ENCODE results near the gene SGCG. TPM values are rescaled to one million over a fixed set of nuclear protein-coding genes. Genes with fewer than 3 reads are reported as not detected.
A peak's percentile ranks its signal among the peaks of the same experiment; 100 is the strongest.
"Not testable (repeated sequence)": the region's sequence is repeated elsewhere in the genome, so short reads cannot be mapped to it uniquely, and the experiment has no call there.

The SGCG gene
- total and polyA plus RNA-seq, 12 donors, result 0.32 to 1.3 (median 0.47) TPM; not detected in 6

- Histone ChIP-seq H3K9me3 (replicated peaks in 1 of 3) (no peaks in the 10 kb centered on the region), H3K27me3 (no peaks in the 10 kb centered on the region), H3K4me1 (replicated peaks in 1 of 2) (no peaks in the 10 kb centered on the region), H3K36me3 (replicated peaks in 1 of 2) (no peaks in the 10 kb centered on the region), H3K27ac (peak overlapping the region in 1 of 5 donors; percentile 16), H3K4me3 (no peak overlapping the region)
- no peak for DNase-seq
- WGBS, 4 donors, result 66 to 72% (median 69%) methylated on average over 7 of the region's 7 CpGs
- intact Hi-C loops (cut with DNase I), result no loop called here
- TF ChIP-seq, protein P1, sequence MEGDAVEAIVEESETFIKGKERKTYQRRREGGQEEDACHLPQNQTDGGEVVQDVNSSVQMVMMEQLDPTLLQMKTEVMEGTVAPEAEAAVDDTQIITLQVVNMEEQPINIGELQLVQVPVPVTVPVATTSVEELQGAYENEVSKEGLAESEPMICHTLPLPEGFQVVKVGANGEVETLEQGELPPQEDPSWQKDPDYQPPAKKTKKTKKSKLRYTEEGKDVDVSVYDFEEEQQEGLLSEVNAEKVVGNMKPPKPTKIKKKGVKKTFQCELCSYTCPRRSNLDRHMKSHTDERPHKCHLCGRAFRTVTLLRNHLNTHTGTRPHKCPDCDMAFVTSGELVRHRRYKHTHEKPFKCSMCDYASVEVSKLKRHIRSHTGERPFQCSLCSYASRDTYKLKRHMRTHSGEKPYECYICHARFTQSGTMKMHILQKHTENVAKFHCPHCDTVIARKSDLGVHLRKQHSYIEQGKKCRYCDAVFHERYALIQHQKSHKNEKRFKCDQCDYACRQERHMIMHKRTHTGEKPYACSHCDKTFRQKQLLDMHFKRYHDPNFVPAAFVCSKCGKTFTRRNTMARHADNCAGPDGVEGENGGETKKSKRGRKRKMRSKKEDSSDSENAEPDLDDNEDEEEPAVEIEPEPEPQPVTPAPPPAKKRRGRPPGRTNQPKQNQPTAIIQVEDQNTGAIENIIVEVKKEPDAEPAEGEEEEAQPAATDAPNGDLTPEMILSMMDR (IDR thresholded peaks at IDR 0.05), result no peak
- no peak for TF ChIP-seq POLR2A (IDR thresholded peaks at IDR 0.05)
Observed at GRCh38 chr13:23288995-23289394, 108.2 kb downstream of the SGCG start.

GRCh38 chr13:23289917-23290357, 109.2 kb downstream of the SGCG start:
- Histone ChIP-seq H3K9me3 (replicated peaks in 1 of 3) (no peaks in the 10 kb centered on the region), H3K27ac (no peak overlapping the region), H3K27me3 (no peaks in the 10 kb centered on the region), H3K4me3 (no peak overlapping the region), H3K4me1 (replicated peaks in 1 of 2) (no peaks in the 10 kb centered on the region), H3K36me3 (replicated peaks in 1 of 2) (no peaks in the 10 kb centered on the region)
- intact Hi-C loops (cut with DNase I), result no loop called here
- 40 to 50% (median 45%) methylated on average over 5 of the region's 5 CpGs for WGBS, 4 donors
- TF ChIP-seq POLR2A (IDR thresholded peaks at IDR 0.05), result no peak
- TF ChIP-seq, protein P1 (IDR thresholded peaks at IDR 0.05), result no peak
- peak in 1 of 7 donors; percentile 5 for DNase-seq

GRCh38 chr13:23292586-23292985, 111.8 kb downstream of the SGCG start:
- TF ChIP-seq POLR2A (IDR thresholded peaks at IDR 0.05), result no peak
- TF ChIP-seq, protein P1 (IDR thresholded peaks at IDR 0.05), result no peak
- WGBS, 4 donors, result 63 to 80% (median 72%) methylated on average over 1 of the region's 1 CpG
- H3K4me3 ChIP-seq, result no peak overlapping the region
- no peaks in the 10 kb centered on the region for H3K36me3 ChIP-seq (replicated peaks in 1 of 2)
- no peak overlapping the region for H3K27ac ChIP-seq
- no peak for DNase-seq
- no peaks in the 10 kb centered on the region for H3K4me1 ChIP-seq (replicated peaks in 1 of 2)
- H3K27me3 ChIP-seq, result no peaks in the 10 kb centered on the region
- intact Hi-C loops (cut with DNase I), result no loop called here
- H3K9me3 ChIP-seq (replicated peaks in 1 of 3), result no peaks in the 10 kb centered on the region

DNA sequence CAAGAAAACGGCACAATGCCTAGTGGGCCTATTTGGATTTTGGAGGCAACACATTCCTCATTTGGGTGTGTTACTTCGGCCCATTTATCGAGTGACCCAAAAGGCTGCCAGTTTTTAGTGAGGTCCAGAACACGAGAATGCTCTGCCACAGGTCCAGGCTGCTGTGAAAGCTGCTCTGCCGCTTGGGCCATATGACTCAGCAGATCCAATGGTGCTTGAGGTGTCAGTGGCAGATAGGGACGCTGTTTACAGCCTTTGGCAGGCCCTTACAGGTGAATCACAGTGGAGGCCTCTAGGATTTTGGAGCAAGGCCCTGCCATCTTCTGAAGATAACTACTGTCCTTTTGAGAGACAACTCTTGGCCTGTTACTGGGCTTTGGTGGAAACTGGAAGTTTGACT, 134.1 kb downstream of the SGCG start:
- intact Hi-C loops (cut with DNase I); H3K9me3 ChIP-seq (replicated peaks in 1 of 3): not testable (repeated sequence)
- 82 to 87% (median 85%) methylated on average over 2 to 6 of the region's 6 CpGs for WGBS, 4 donors

DNA sequence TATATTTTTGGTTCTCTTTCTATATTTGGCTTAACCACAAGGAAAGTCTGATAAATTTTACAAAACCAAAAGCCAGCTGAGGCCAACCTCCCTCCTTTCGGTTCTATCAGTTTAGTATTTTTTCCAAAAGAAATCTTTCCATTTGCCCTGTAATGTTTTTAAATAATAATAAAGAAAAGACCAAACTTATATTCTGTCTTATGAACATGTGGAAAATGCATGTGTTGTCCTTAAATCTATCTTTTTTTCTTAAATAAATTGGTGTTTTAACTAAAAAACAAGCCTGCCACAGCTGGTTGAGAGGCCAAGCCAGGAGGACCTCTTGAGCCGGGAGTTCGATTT, 139.1 kb downstream of the SGCG start:
- 73 to 85% (median 79%) methylated on average over 3 of the region's 3 CpGs for WGBS, 4 donors
- no peak for DNase-seq
- H3K27me3 ChIP-seq, result no peaks in the 10 kb centered on the region
- H3K9me3 ChIP-seq (replicated peaks in 1 of 3), result no peaks in the 10 kb centered on the region
- H3K4me1 ChIP-seq (replicated peaks in 1 of 2), result peaks cover 0 to 6% of the 10 kb centered on the region in 2 donors
- H3K4me3 ChIP-seq, result no peak overlapping the region
- H3K36me3 ChIP-seq (replicated peaks in 1 of 2), result no peaks in the 10 kb centered on the region
- intact Hi-C loops (cut with DNase I), result no loop called here
- no peak overlapping the region for H3K27ac ChIP-seq
- TF ChIP-seq POLR2A (IDR thresholded peaks at IDR 0.05), result no peak
- TF ChIP-seq, protein P1 (IDR thresholded peaks at IDR 0.05), result no peak

More for the DNA sequence above, 134.1 kb downstream of the SGCG start:
- H3K4me3 ChIP-seq; DNase-seq; H3K27me3 ChIP-seq; H3K27ac ChIP-seq; H3K4me1 ChIP-seq (replicated peaks in 1 of 2); H3K36me3 ChIP-seq (replicated peaks in 1 of 2): not testable (repeated sequence)

Data from adrenal gland (tissue), 12 donors.